Uterus (tissue), 3 donors: ENCODE data around the gene LASP1NB.

Experiments used
- DNase-seq, 2 donors: peaks; one replicate each; pipeline ENCODE4 v3.0.0-alpha.2; 2019 to 2020
- H3K27ac ChIP-seq, 2 donors: fragments of 200-600 bp; sonication (generic); 1 replicate in 1 of 2; 2 replicates in 1 of 2; pipeline ENCODE4 v1.5.1; 2016 to 2018
- H3K27me3 ChIP-seq, 2 donors: fragments of 200-600 bp; sonication (generic); one replicate each; pipeline ENCODE4 v1.5.1; 2018 to 2019; ENCODE audit warnings: control low read depth in 1 of 2
- H3K36me3 ChIP-seq, 2 donors: fragments of 200-600 bp; sonication (generic); one replicate each; pipeline ENCODE4 v1.5.1; 2019; ENCODE audit warnings: control low read depth in 1 of 2
- H3K4me1 ChIP-seq, 2 donors: fragments of 200-600 bp; sonication (generic); one replicate each; pipeline ENCODE4 v1.5.1; 2018 to 2019; ENCODE audit warnings: control low read depth in 1 of 2
- H3K4me3 ChIP-seq, 2 donors: fragments of 200-600 bp; sonication (generic); 1 replicate in 1 of 2; 2 replicates in 1 of 2; pipeline ENCODE4 v1.5.1; 2018 to 2019; ENCODE audit warnings: mild to moderate bottlenecking in 1 of 2
- H3K9me3 ChIP-seq, 2 donors: fragments of 200-600 bp; sonication (generic); one replicate each; pipeline ENCODE4 v1.5.1; 2019; ENCODE audit warnings: control low read depth in 1 of 2
- POLR2A ChIP-seq, 2 donors: fragments of 450-650 bp; IDR thresholded peaks; one replicate each; pipeline ENCODE4 v1.6.1; 2016; ENCODE audit warnings: antibody characterized with exemption in 2 of 2, mild to moderate bottlenecking in 1 of 2, moderate library complexity in 1 of 2
- intact Hi-C: fragments of 100-400 bp; cut with DNase I; formaldehyde crosslinking; loops from one replicate; pipeline ENCODE4 v1.15.1; 2023; ENCODE audit warnings: low total_unique reads
- TF ChIP-seq, protein P1 (sequence below), 4 experiments: fragments of 200-600 bp in 2 of 4; fragments of 450-650 bp in 2 of 4; sonication (generic) in 2 of 4; IDR thresholded peaks; one replicate each; pipeline ENCODE4 v1.5.1; 2016 to 2019; ENCODE audit warnings: antibody characterized with exemption in 4 of 4, mild to moderate bottlenecking in 2 of 4, moderate library complexity in 1 of 4
- donor health status: DM: yes; HTN: yes; CAD: no.

Gene LASP1NB

GRCh38 chr17:38897176-38897575 is 28.2 kb upstream of the LASP1NB start:
- intact Hi-C loops, result no loop called here
- Histone ChIP-seq H3K9me3 (no peaks in the 10 kb centered on the region), H3K27me3 (no peaks in the 10 kb centered on the region), H3K27ac (peak overlapping the region; percentile 56 to 61), H3K4me1 (peaks cover 8 to 50% of the 10 kb centered on the region in 2 donors), H3K36me3 (no peaks in the 10 kb centered on the region), H3K4me3 (no peak overlapping the region)
- no peak for TF ChIP-seq POLR2A (IDR thresholded peaks at IDR 0.05)
- TF ChIP-seq, protein P1, sequence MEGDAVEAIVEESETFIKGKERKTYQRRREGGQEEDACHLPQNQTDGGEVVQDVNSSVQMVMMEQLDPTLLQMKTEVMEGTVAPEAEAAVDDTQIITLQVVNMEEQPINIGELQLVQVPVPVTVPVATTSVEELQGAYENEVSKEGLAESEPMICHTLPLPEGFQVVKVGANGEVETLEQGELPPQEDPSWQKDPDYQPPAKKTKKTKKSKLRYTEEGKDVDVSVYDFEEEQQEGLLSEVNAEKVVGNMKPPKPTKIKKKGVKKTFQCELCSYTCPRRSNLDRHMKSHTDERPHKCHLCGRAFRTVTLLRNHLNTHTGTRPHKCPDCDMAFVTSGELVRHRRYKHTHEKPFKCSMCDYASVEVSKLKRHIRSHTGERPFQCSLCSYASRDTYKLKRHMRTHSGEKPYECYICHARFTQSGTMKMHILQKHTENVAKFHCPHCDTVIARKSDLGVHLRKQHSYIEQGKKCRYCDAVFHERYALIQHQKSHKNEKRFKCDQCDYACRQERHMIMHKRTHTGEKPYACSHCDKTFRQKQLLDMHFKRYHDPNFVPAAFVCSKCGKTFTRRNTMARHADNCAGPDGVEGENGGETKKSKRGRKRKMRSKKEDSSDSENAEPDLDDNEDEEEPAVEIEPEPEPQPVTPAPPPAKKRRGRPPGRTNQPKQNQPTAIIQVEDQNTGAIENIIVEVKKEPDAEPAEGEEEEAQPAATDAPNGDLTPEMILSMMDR (IDR thresholded peaks at IDR 0.05), result no peak
- DNase-seq, result peak in 1 of 2 donors; percentile 78

- DNase-seq, result no peak
- peaks cover 8 to 52% of the 10 kb centered on the region in 2 donors for H3K4me1 ChIP-seq
- intact Hi-C loops, result no loop called here
- TF ChIP-seq POLR2A (IDR thresholded peaks at IDR 0.05), result no peak
- TF ChIP-seq, protein P1 (IDR thresholded peaks at IDR 0.05), result no peak
- no peak overlapping the region for H3K4me3 ChIP-seq
- no peaks in the 10 kb centered on the region for H3K36me3 ChIP-seq
- no peaks in the 10 kb centered on the region for H3K27me3 ChIP-seq
- peak overlapping the region; percentile 56 to 61 for H3K27ac ChIP-seq
- H3K9me3 ChIP-seq, result no peaks in the 10 kb centered on the region
These were observed 27.6 kb upstream of the LASP1NB start for GRCh38 chr17:38897671-38898290.

- H3K9me3 ChIP-seq, result no peaks in the 10 kb centered on the region
- peak overlapping the region; percentile 56 to 61 for H3K27ac ChIP-seq
- no peak for DNase-seq
- H3K4me1 ChIP-seq, result peaks cover 8 to 47% of the 10 kb centered on the region in 2 donors
- no peak overlapping the region for H3K4me3 ChIP-seq
- no peaks in the 10 kb centered on the region for H3K27me3 ChIP-seq
- intact Hi-C loops, result no loop called here
- no peak for TF ChIP-seq POLR2A (IDR thresholded peaks at IDR 0.05)
- TF ChIP-seq, protein P1 (IDR thresholded peaks at IDR 0.05), result no peak
- no peaks in the 10 kb centered on the region for H3K36me3 ChIP-seq
These were observed 27.1 kb upstream of the LASP1NB start for GRCh38 chr17:38898291-38898679.

- Histone ChIP-seq H3K27ac (peak overlapping the region; percentile 56 to 61), H3K27me3 (no peaks in the 10 kb centered on the region), H3K36me3 (no peaks in the 10 kb centered on the region), H3K9me3 (no peaks in the 10 kb centered on the region), H3K4me1 (peaks cover 8 to 41% of the 10 kb centered on the region in 2 donors), H3K4me3 (no peak overlapping the region)
- no peak for TF ChIP-seq POLR2A (IDR thresholded peaks at IDR 0.05)
- TF ChIP-seq, protein P1 (IDR thresholded peaks at IDR 0.05), result no peak
- no peak for DNase-seq
- intact Hi-C loops, result no loop called here
These were observed 26.5 kb upstream of the LASP1NB start for GRCh38 chr17:38898812-38899348.

DNA sequence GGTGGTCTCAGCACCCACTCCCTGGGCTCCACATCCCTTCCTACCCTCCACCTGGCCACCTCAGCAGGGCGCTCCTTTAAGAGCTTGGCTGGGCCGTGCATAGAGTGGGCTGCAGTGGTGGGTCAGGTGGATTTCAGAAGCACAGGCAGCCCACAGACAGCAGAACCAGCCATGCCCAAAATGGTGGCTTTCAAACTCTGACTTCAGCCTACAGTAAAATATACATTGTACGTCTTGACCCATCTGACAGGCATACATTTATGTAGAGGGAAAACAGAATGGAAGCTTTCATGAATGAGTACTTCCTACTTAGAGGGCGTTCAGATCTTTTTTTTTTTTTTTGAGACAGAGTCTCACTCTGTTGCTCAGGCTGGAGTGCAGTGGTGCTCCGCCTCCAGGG is 26.0 kb upstream of the LASP1NB start:
- no peaks in the 10 kb centered on the region for H3K36me3 ChIP-seq
- intact Hi-C loops, result no loop called here
- no peaks in the 10 kb centered on the region for H3K27me3 ChIP-seq
- H3K4me3 ChIP-seq, result no peak overlapping the region
- H3K27ac ChIP-seq, result peak overlapping the region; percentile 56 to 61
- H3K4me1 ChIP-seq, result peaks cover 8 to 40% of the 10 kb centered on the region in 2 donors
- DNase-seq, result no peak
- H3K9me3 ChIP-seq, result no peaks in the 10 kb centered on the region
- TF ChIP-seq POLR2A (IDR thresholded peaks at IDR 0.05), result no peak
- TF ChIP-seq, protein P1 (IDR thresholded peaks at IDR 0.05), result no peak
